ENCODE data around the gene MRGPRE. TPM values are rescaled to one million over a fixed set of nuclear protein-coding genes. Genes with fewer than 3 reads are reported as not detected.
A peak's percentile ranks its signal among the peaks of the same experiment; 100 is the strongest.

The MRGPRE gene
- total RNA-seq, 1 experiment from 2014 or later = not detected

DNA sequence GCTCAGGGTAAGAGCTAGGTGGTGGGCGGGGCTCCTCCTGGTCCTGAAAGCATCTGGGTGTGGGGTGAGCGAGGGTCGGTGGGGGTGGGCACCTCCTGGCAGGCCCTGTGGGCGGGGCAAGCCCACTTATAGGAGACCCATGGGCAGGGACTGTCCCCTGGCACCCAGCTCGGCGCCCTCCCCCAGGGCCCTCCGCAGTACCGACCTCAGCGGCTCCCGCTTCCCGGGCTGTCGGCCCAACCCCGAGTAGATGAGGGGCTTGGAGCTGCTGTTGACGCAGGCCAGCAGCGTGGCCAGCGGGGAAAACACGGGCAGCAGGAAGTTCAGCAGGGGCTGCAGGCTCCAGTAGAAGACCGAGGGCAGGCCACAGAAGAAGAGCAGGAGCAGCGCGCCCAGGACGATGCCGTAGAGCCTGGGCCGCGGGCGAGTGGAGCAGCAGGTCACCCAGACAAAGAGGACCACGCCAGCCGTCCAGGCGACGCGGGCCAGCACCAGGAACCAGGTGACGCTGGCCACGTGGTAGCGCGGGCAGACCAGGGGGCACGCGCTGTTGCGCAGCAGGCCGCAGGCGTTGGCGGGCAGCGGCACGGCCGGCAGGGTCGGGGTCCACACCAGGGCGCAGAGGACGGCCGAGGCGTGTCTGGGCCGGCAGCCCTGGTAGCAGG is 14.3 kb downstream of the MRGPRE start:
- no peak for DNase-seq (ENCODE audit: low spot score)
- in situ Hi-C loops (cut with HindIII; ENCODE audit: low sequenced_read_pairs) = no loop called here

GRCh38 chr11:3216027-3216525 is 16.1 kb downstream of the MRGPRE start:
- in situ Hi-C loops (cut with HindIII; ENCODE audit: low sequenced_read_pairs) = no loop called here
- DNase-seq (ENCODE audit: low spot score) = no peak

DNA sequence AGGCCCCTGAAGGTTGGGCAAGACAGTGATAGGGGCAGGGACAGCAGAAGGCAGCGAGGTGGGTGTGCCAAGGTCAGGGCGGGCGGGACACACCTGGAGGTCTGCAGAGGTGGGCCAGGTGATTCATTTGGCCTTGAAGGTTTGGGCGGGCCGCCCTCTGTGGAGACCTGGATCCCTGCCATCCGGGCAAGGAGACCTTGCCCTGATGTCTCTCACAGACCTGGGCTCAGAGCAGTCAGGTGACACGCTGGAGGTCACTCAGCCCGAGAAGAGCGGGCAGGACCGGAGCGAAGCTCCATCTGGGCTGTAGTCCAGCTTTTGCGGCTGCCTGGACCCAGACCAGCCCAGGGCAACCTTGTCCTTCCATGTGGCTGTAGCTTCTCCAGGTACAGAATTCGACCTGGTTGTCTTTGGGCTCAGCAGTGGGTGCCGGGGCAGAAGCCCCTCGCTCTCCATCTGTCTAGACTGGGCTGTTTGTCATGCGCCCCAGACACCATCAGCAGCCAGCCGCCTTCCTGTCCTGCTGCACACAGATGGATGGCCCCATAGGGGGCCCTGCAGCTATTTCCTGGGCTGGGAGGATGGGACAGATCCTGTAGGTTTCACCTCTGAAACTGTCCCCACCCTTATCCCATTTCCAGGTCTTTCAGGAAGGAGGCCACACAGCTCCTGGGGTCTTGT is 16.7 kb downstream of the MRGPRE start:
- in situ Hi-C loops (cut with HindIII; ENCODE audit: low sequenced_read_pairs) = no loop called here
- peak; percentile 54 for DNase-seq (ENCODE audit: low spot score)

DNA sequence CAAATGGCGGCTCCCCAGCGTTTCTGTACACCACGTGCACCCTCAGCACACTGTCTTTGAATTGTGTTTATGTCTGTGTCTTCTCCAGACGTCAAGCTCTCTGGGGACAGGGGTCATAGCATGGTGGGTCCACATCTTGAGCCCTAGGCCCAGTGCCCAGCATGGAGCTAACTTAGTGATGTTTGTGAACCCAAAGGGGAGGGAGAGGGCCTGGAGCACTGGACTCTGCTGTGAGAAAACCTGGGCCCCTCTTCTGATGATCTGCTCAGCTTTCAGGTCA is 17.9 kb downstream of the MRGPRE start:
- DNase-seq (ENCODE audit: low spot score) = no peak
- in situ Hi-C loops (cut with HindIII; ENCODE audit: low sequenced_read_pairs) = no loop called here

DNA sequence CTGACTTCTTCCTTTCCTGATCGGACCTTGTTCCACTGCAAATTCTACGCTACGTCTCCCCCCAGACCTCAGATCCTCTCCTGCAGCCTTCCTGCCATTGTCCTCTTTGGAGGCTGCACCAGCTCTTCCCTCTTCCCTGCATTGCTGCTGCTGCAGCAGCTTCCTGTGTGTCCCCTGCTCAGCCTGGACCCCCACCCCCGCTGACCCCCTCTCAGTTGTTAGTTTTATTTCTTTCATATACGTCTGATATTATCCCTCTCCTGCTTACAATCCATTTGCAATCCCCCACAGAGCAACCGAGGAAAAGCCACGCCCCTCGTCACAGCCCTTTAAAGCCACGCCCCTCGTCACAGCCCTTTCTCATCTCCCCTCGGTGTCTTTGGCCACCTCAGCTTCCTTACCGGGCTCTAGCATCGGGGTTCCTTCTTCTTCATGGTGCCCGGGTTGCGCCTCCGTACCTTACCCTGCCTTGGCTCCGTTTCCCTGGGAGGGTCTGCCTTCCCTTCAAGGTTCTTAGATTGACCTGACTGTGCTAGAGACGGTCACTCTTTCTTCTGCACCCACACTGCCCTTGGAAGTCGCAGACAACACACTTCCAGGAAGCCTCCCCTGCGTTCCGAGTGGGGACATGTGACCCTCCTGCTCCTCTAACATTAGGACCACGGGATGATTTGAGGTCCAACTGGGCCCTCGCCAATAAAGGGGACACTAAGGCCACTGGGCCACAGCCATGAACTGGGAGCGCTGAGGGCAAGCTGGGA is 18.4 kb downstream of the MRGPRE start:
- in situ Hi-C loops (cut with HindIII; ENCODE audit: low sequenced_read_pairs) = no loop called here
- no peak for DNase-seq (ENCODE audit: low spot score)

DNA sequence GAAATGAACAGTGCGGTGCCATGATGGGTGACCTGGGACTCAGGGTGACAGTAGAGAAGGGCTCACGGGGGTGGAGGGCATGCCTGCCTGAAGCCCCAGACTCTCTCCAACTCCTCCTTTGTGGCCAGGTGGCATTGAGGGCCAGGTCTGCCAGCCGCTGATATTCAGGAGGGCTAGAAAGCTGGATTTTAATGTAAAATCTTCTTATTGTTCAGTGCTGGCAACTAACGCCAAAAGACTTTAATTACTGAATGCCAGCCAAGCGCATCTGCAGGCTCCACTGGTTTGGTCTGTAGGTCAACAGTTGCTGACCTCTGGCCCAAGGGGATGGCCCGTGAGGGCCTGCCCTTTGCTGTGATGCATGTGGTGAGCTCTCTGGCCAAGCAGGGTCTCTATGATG is 23.9 kb downstream of the MRGPRE start:
- DNase-seq (ENCODE audit: low spot score) = peak; percentile 12
- in situ Hi-C loops (cut with HindIII; ENCODE audit: low sequenced_read_pairs) = no loop called here

- in situ Hi-C loops (cut with HindIII; ENCODE audit: low sequenced_read_pairs) = no loop called here
- peak; percentile 98 for DNase-seq (ENCODE audit: low spot score)
Measured at GRCh38 chr11:3207526-3208189, 24.6 kb downstream of the MRGPRE start.

GRCh38 chr11:3206922-3207204 is 25.4 kb downstream of the MRGPRE start:
- in situ Hi-C loops (cut with HindIII; ENCODE audit: low sequenced_read_pairs) = no loop called here
- no peak for DNase-seq (ENCODE audit: low spot score)

DNA sequence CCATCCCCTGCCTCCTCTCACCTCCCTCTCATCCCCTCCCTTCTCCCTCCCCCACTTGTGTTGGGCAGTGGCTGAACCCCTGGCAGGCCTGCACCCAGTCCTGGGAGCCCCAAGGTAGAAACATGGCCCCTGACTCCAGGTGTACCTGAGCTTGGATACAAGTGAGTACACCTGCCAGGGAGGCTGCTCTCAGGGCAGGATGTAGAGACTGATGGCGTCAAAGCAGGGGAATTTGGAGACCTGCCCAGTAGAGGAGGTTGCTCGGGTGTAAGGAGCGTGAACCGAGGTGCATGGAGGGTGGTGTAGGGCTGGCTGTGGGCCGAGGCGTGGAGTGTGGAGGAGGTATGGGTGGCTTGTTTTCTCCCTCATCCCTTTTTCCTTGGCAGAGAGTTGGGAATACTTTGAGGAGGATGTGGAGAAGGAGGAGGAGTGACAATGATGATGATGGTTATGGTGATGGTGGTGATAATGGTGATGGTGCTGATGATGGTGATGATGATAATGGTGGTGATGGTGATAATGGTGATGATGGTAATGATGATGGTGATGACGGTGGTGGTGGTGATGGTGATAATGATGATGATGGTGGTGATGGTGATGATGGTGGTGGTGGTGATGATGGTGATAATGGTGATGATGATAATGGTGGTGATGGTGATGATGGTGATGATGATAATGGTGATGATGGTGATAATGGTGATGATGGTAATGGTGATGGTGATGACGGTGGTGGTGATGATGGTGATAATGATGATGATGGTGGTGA is 25.9 kb downstream of the MRGPRE start:
- DNase-seq (ENCODE audit: low spot score) = no peak
- in situ Hi-C loops (cut with HindIII; ENCODE audit: low sequenced_read_pairs) = no loop called here

- DNase-seq (ENCODE audit: low spot score) = no peak
- in situ Hi-C loops (cut with HindIII; ENCODE audit: low sequenced_read_pairs) = no loop called here
Measured at GRCh38 chr11:3205261-3206155, 26.7 kb downstream of the MRGPRE start.

- DNase-seq (ENCODE audit: low spot score) = no peak
- in situ Hi-C loops (cut with HindIII; ENCODE audit: low sequenced_read_pairs) = no loop called here
Measured at GRCh38 chr11:3204141-3205015, 27.8 kb downstream of the MRGPRE start.

DNA sequence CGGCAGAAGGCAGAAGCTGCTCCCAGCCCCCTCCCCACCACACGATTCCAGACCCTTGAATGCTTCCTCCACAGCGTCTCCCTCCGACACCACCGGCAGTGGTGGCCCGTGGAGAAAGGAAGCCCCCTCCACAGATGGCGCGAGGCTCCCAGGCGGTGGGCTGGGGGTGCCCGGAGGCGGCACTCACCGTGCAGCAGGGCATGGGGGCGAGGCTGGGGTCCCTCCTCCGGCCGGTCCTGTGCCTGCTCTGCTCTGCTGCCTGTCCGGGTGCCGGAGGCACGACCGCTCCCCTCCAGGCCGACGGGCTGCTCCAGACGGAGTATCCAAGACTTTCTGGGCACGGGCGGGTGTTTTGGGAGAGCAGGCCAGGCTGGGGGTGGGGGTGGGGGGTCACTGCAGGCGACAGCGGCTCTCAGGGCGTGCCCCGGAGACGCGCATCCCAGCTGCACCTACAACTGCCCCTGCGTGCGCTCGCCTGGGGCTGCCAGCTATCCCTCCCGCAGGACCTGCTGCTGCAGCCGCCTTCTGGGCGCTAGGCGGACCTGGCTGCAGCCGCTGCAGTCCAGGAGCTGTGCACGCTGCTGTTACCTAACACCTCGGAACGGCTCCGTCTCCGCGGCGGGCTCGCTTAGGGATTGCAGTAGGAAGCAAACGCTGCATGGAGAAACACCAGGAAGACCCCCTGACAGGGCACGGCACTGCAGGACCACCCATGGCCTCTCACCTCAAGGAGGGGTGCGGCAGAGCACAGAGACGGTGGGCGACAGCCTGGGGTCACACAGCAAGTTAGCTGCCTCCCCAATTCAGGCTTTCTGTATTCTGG is 28.8 kb downstream of the MRGPRE start:
- no peak for DNase-seq (ENCODE audit: low spot score)
- in situ Hi-C loops (cut with HindIII; ENCODE audit: low sequenced_read_pairs) = no loop called here

GRCh38 chr11:3202759-3203158 is 29.5 kb downstream of the MRGPRE start:
- DNase-seq (ENCODE audit: low spot score) = no peak
- in situ Hi-C loops (cut with HindIII; ENCODE audit: low sequenced_read_pairs) = no loop called here

GRCh38 chr11:3202305-3202704 is 29.9 kb downstream of the MRGPRE start:
- no peak for DNase-seq (ENCODE audit: low spot score)
- in situ Hi-C loops (cut with HindIII; ENCODE audit: low sequenced_read_pairs) = no loop called here

- no peak for DNase-seq (ENCODE audit: low spot score)
- in situ Hi-C loops (cut with HindIII; ENCODE audit: low sequenced_read_pairs) = no loop called here
Measured at GRCh38 chr11:3201677-3202181, 30.5 kb downstream of the MRGPRE start.

GRCh38 chr11:3201112-3201581 is 31.1 kb downstream of the MRGPRE start:
- in situ Hi-C loops (cut with HindIII; ENCODE audit: low sequenced_read_pairs) = no loop called here
- DNase-seq (ENCODE audit: low spot score) = no peak
